Hepatocyte (in vitro differentiated cells): ENCODE data around the gene UMAD1. TPM values are rescaled to one million over a fixed set of nuclear protein-coding genes. Genes with fewer than 3 reads are reported as not detected.
A peak's percentile ranks its signal among the peaks of the same experiment; 100 is the strongest.

Experiments
- DNase-seq: peaks from one replicate; pipeline ENCODE4 v3.0.0-alpha.2; 2016; ENCODE audit warnings: low spot score
- H2AFZ ChIP-seq: fragments of 200-600 bp; sonication (generic); 2 replicates; pipeline ENCODE4 v1.6.0; 2016; ENCODE audit warnings: antibody characterized with exemption, mild to moderate bottlenecking
- H3K27ac ChIP-seq: fragments of 200-600 bp; sonication (generic); 2 replicates; pipeline ENCODE4 v1.5.1; 2016; ENCODE audit warnings: mild to moderate bottlenecking
- H3K27me3 ChIP-seq: fragments of 200-600 bp; sonication (generic); 2 replicates; pipeline ENCODE4 v1.6.1; 2016
- H3K36me3 ChIP-seq: fragments of 200-600 bp; sonication (generic); replicated peaks from 2 replicates; pipeline ENCODE4 v1.5.1; 2016; ENCODE audit warnings: low read depth; ENCODE audit not compliant: insufficient read depth
- H3K4me1 ChIP-seq: fragments of 200-600 bp; sonication (generic); 2 replicates; pipeline ENCODE4 v1.5.1; 2016; ENCODE audit warnings: mild to moderate bottlenecking, moderate library complexity; ENCODE audit not compliant: insufficient read depth
- H3K4me2 ChIP-seq: fragments of 200-600 bp; sonication (generic); 2 replicates; pipeline ENCODE4 v1.6.0; 2016
- H3K4me3 ChIP-seq: fragments of 200-600 bp; sonication (generic); 2 replicates; pipeline ENCODE4 v1.5.1; 2016; ENCODE audit warnings: mild to moderate bottlenecking
- H3K79me2 ChIP-seq: fragments of 200-600 bp; sonication (generic); 2 replicates; pipeline ENCODE4 v1.6.0; 2017; ENCODE audit warnings: mild to moderate bottlenecking
- H3K9me2 ChIP-seq: fragments of 200-600 bp; sonication (generic); replicated peaks from 2 replicates; pipeline ENCODE4 v1.6.0; 2017; ENCODE audit warnings: mild to moderate bottlenecking; ENCODE audit not compliant: insufficient read depth
- H3K9me3 ChIP-seq: fragments of 200-600 bp; sonication (generic); 2 replicates; pipeline ENCODE4 v1.5.1; 2016; ENCODE audit warnings: low read depth, mild to moderate bottlenecking
- H4K20me1 ChIP-seq: fragments of 200-600 bp; sonication (generic); 2 replicates; pipeline ENCODE4 v1.6.0; 2016; ENCODE audit warnings: mild to moderate bottlenecking; ENCODE audit not compliant: insufficient read depth, poor library complexity, severe bottlenecking
- EZH2 ChIP-seq: fragments of 200-600 bp; sonication (generic); IDR thresholded peaks from 2 replicates; pipeline ENCODE4 v1.6.1; 2016; ENCODE audit warnings: antibody characterized with exemption, mild to moderate bottlenecking, borderline replicate concordance
- EZH2phosphoT487 ChIP-seq: fragments of 200-600 bp; sonication (generic); IDR thresholded peaks from one replicate; pipeline ENCODE4 v1.6.1; 2018; ENCODE audit warnings: antibody characterized with exemption, mild to moderate bottlenecking, low read depth, moderate library complexity; ENCODE audit not compliant: unreplicated experiment, severe bottlenecking
- WGBS: methylation state at CpG from one replicate; pipeline ENCODE4 v1.1.6; 2016; ENCODE audit warnings: low lambda C conversion rate; ENCODE audit errors: missing lambda C conversion rate; 5-methylcytosine and 5-hydroxymethylcytosine counted together
- polyA plus RNA-seq: library from polyadenylated mRNA; unstranded; fragments of >200 nt; fragmentation: Nextera tagmentation; extraction: Ambion mirVana; gene quantifications from 2 replicates; pipeline ENCODE4 v1.2.1, GENCODE V29; 2016
- total RNA-seq: library from RNA; depleted of rRNA; stranded (reverse); fragments of >200 nt; gene quantifications from 2 replicates; pipeline ENCODE4 v1.2.3, GENCODE V29; 2014
- TF ChIP-seq, protein P1 (sequence below): fragments of 200-600 bp; sonication (generic); IDR thresholded peaks from 2 replicates; pipeline ENCODE4 v1.5.1; 2016; ENCODE audit warnings: antibody characterized with exemption, mild to moderate bottlenecking; ENCODE audit not compliant: poor library complexity

Gene UMAD1
- total and polyA plus RNA-seq, 2 experiments from 2014 or later: 15.7 to 29.0 TPM

DNA sequence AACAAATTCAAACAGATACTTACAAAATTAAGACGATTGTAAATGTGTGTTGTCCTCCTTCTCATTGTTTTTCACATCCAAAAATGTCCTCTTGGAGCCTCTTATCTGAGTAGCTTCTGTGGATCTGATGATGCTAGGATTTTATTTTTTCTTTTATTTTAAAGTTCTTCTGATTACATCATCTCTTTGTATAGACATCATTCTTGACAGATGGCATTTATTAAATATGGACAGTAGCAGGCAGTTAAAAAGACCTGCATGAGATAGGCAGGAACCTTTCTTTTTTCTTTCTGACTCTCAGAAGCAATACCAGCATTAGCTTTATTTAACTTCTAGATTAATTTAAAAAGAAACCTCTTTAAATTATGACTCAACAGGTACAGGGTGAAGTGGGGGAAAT is 77.9 kb downstream of the UMAD1 start, which contains the start of gene RPA3:
Gene RPA3 (minus strand): TSS at position 116 of the 400 bp plus-strand sequence. CDS start 78,189 bp downstream, outside the sequence.
- Histone ChIP-seq H2AFZ (no peak within 1 kb of the TSS), H3K27me3 (no peaks in the 10 kb centered on the region), H3K4me3 (no peak within 1 kb of the TSS), H4K20me1 (no peaks in the 10 kb centered on the region), H3K9me3 (no peaks in the 10 kb centered on the region), H3K4me1 (no peaks in the 10 kb centered on the region), H3K36me3 (no peaks in the 10 kb centered on the region), H3K4me2 (no peak within 1 kb of the TSS), H3K9me2 (no peaks in the 10 kb centered on the region), H3K79me2 (no peaks in the 10 kb centered on the region), H3K27ac (no peak within 1 kb of the TSS)
- no peak for DNase-seq
- WGBS: 95% methylated on average over 1 of the region's 1 CpG
- TF ChIP-seq EZH2: no peak
- TF ChIP-seq, protein P1, sequence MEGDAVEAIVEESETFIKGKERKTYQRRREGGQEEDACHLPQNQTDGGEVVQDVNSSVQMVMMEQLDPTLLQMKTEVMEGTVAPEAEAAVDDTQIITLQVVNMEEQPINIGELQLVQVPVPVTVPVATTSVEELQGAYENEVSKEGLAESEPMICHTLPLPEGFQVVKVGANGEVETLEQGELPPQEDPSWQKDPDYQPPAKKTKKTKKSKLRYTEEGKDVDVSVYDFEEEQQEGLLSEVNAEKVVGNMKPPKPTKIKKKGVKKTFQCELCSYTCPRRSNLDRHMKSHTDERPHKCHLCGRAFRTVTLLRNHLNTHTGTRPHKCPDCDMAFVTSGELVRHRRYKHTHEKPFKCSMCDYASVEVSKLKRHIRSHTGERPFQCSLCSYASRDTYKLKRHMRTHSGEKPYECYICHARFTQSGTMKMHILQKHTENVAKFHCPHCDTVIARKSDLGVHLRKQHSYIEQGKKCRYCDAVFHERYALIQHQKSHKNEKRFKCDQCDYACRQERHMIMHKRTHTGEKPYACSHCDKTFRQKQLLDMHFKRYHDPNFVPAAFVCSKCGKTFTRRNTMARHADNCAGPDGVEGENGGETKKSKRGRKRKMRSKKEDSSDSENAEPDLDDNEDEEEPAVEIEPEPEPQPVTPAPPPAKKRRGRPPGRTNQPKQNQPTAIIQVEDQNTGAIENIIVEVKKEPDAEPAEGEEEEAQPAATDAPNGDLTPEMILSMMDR: no peak
- TF ChIP-seq EZH2phosphoT487: no peak

DNA sequence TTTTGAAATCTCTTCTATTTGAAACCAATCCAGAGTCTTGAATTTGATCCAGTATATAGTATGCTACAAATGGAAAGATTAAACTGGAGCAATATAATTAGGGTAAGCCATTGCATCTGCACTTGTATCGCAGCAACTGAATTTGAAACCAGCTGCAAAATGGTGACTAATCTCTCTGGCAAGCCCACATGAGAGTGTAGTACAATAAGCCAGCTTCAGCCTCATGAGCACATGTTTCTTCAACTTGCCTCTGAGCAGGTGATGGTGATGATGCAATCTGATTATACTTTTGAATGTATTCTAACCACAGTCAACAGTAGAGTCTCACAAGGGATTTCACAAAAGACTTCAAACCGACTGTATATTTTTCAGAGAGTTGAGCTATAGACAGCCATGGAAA is 78.7 kb downstream of the UMAD1 start:
- 83% methylated on average over 2 of the region's 2 CpGs for WGBS
- Histone ChIP-seq H3K9me3 (no peaks in the 10 kb centered on the region), H3K4me2 (no peak overlapping the region), H3K27me3 (no peaks in the 10 kb centered on the region), H3K27ac (no peak overlapping the region), H3K36me3 (no peaks in the 10 kb centered on the region), H2AFZ (no peak overlapping the region), H3K4me3 (no peak overlapping the region), H3K9me2 (no peaks in the 10 kb centered on the region), H3K4me1 (no peaks in the 10 kb centered on the region), H3K79me2 (no peaks in the 10 kb centered on the region), H4K20me1 (no peaks in the 10 kb centered on the region)
- DNase-seq: peak; percentile 49
- TF ChIP-seq, protein P1: no peak
- TF ChIP-seq EZH2: no peak
- no peak for TF ChIP-seq EZH2phosphoT487

DNA sequence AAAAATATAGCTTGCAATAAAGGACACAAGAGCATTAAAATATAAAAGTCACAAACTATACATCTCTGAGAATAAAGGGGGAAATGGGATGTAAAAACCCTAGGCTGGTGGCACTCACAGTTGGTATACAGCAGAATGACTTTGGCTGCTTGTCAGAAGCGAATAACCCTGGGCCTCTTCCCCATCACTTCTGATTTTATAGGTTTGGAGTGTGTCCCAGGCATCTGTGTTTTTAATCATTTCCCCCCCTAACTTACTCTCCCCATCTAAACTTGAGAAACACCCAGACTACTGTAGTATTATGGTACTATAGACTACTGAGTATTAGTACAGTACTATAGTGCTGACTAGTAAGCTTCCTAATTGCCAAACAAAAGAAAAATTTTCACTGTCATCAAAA is 79.6 kb downstream of the UMAD1 start:
- no peak for TF ChIP-seq EZH2phosphoT487
- no peak for TF ChIP-seq EZH2
- TF ChIP-seq, protein P1: no peak
- no peaks in the 10 kb centered on the region for H3K9me3 ChIP-seq
- 92% methylated on average over 1 of the region's 1 CpG for WGBS
- no peaks in the 10 kb centered on the region for H3K4me1 ChIP-seq
- H3K4me3 ChIP-seq: no peak overlapping the region
- H2AFZ ChIP-seq: no peak overlapping the region
- no peaks in the 10 kb centered on the region for H3K36me3 ChIP-seq
- no peaks in the 10 kb centered on the region for H3K27me3 ChIP-seq
- H4K20me1 ChIP-seq: no peaks in the 10 kb centered on the region
- no peaks in the 10 kb centered on the region for H3K79me2 ChIP-seq
- no peak for DNase-seq
- H3K9me2 ChIP-seq: no peaks in the 10 kb centered on the region
- no peak overlapping the region for H3K27ac ChIP-seq
- H3K4me2 ChIP-seq: no peak overlapping the region
